Measurements from ENCODE around the gene ACOXL.
"Not testable (repeated sequence)": the region's sequence is repeated elsewhere in the genome, so short reads cannot be mapped to it uniquely, and the experiment has no call there.

- not testable (repeated sequence) for TF ChIP-seq CTCF (IDR thresholded peaks at IDR 0.05 in 2 of 3, conservative IDR thresholded peaks at IDR 0.05 in 1 of 3; ENCODE audit: control insufficient read depth in 2 of 3, extremely low read depth in 1 of 3, insufficient read depth in 1 of 3, low read depth in 3 of 3, low read length in 3 of 3); EGR1 (IDR thresholded peaks at IDR 0.05; ENCODE audit: borderline replicate concordance in 1 of 2, low read depth in 2 of 2, low read length in 2 of 2); POLR2AphosphoS2 (IDR thresholded peaks at IDR 0.05; ENCODE audit: low read depth, low read length); CEBPB (IDR thresholded peaks at IDR 0.05; ENCODE audit: borderline replicate concordance in 1 of 2, low read depth in 2 of 2, low read length in 2 of 2); BCLAF1 (IDR thresholded peaks at IDR 0.05); POLR2A (IDR thresholded peaks at IDR 0.05; ENCODE audit: low read depth, low read length); EZH2 (IDR thresholded peaks at IDR 0.05; ENCODE audit: borderline replicate concordance, control insufficient read depth, low read depth, low read length); RCOR1 (conservative IDR thresholded peaks at IDR 0.05; ENCODE audit: low read depth, low read length)
Observed at GRCh38 chr2:110698253-110698652, 34.1 kb upstream of the ACOXL start.

All from GM12878 (cell line).